GM19351 (cell line): ENCODE results near the gene RPS6KA3.
A peak's percentile ranks its signal among the peaks of the same experiment; 100 is the strongest.
"Not testable (repeated sequence)": the region's sequence is repeated elsewhere in the genome, so short reads cannot be mapped to it uniquely, and the experiment has no call there.

Experiments
- ATAC-seq: cut with Tn5 transposase; IDR thresholded peaks from one replicate; pipeline ENCODE4 v1.9.1; 2021; ENCODE audit warnings: mild to moderate bottlenecking, moderate library complexity; ENCODE audit not compliant: unreplicated experiment

Gene RPS6KA3

GRCh38 chrX:20265726-20266681 is 705 bp downstream of the RPS6KA3 start:
- ATAC-seq: peak; percentile 5

GRCh38 chrX:20265221-20265725 is 1.4 kb downstream of the RPS6KA3 start:
- peak; percentile 47 for ATAC-seq

GRCh38 chrX:20263474-20263873 is 3.2 kb downstream of the RPS6KA3 start:
- ATAC-seq: peak; percentile 23

GRCh38 chrX:20260885-20261284 is 5.8 kb downstream of the RPS6KA3 start:
- no peak for ATAC-seq

- ATAC-seq: no peak
These were observed 11.9 kb downstream of the RPS6KA3 start for GRCh38 chrX:20254712-20255299.

- ATAC-seq: no peak
These were observed 13.5 kb downstream of the RPS6KA3 start for GRCh38 chrX:20253232-20253543.

- peak; percentile 87 for ATAC-seq
These were observed 14.1 kb downstream of the RPS6KA3 start for GRCh38 chrX:20252381-20253231.

GRCh38 chrX:20251691-20252090 is 15.0 kb downstream of the RPS6KA3 start:
- ATAC-seq: no peak

GRCh38 chrX:20250146-20250545 is 16.6 kb downstream of the RPS6KA3 start:
- not testable (repeated sequence) for ATAC-seq

- ATAC-seq: no peak
These were observed 18.0 kb downstream of the RPS6KA3 start for GRCh38 chrX:20248592-20249192.

GRCh38 chrX:20244931-20245330 is 21.8 kb downstream of the RPS6KA3 start:
- no peak for ATAC-seq

- no peak for ATAC-seq
These were observed 26.5 kb downstream of the RPS6KA3 start for GRCh38 chrX:20240201-20240600.

GRCh38 chrX:20237864-20238263 is 28.8 kb downstream of the RPS6KA3 start:
- no peak for ATAC-seq

- ATAC-seq: no peak
These were observed 31.0 kb downstream of the RPS6KA3 start for GRCh38 chrX:20235755-20236154.

- ATAC-seq: no peak
These were observed 33.4 kb downstream of the RPS6KA3 start for GRCh38 chrX:20233336-20233735.

- no peak for ATAC-seq
These were observed 35.1 kb downstream of the RPS6KA3 start for GRCh38 chrX:20231598-20231997.

GRCh38 chrX:20230406-20230805 is 36.3 kb downstream of the RPS6KA3 start:
- ATAC-seq: peak; percentile 78

GRCh38 chrX:20229155-20229554 is 37.6 kb downstream of the RPS6KA3 start:
- ATAC-seq: no peak

- no peak for ATAC-seq
These were observed 38.5 kb downstream of the RPS6KA3 start for GRCh38 chrX:20228245-20228644.

GRCh38 chrX:20227116-20227515 is 39.6 kb downstream of the RPS6KA3 start:
- ATAC-seq: no peak

GRCh38 chrX:20225488-20225833 is 41.2 kb downstream of the RPS6KA3 start:
- ATAC-seq: no peak
